Muscle of arm (tissue), 14 donors: ENCODE data around the gene KCNIP4. TPM values are rescaled to one million over a fixed set of nuclear protein-coding genes. Genes with fewer than 3 reads are reported as not detected.
A peak's percentile ranks its signal among the peaks of the same experiment; 100 is the strongest.
"Not testable (repeated sequence)": the region's sequence is repeated elsewhere in the genome, so short reads cannot be mapped to it uniquely, and the experiment has no call there.

Source experiments
- DNase-seq: peaks from one replicate; pipeline ENCODE4 v3.0.0-alpha.2; 2013
- long read RNA-seq, 11 donors: transcript quantifications; one replicate each; lab custom pipeline, GENCODE V29; 2026
- polyA plus RNA-seq, 12 donors: library from polyadenylated mRNA; unstranded; fragments of 120-200 nt; gene quantifications; one replicate each; pipeline ENCODE4 v1.2.1, GENCODE V29; 2013; ENCODE audit not compliant: insufficient read length in 12 of 12

The KCNIP4 gene
- polyA plus RNA-seq: 1 to 10 TPM in 10 of 12 donors, not detected in 2; 1.3 to 3.3 (median 2.2) TPM
- long read RNA-seq, donor 1, partial matches to known transcripts: 0 of 2 reads
- long read RNA-seq, donor 1, other reads (novel, unspliced or antisense): 0 of 2 reads
- long read RNA-seq, donor 2, partial matches to known transcripts: 0 of 2 reads
- long read RNA-seq, donor 2, other reads (novel, unspliced or antisense): 0 of 2 reads
- long read RNA-seq, donor 3, partial matches to known transcripts: 0 of 1 reads
- long read RNA-seq, donor 3, other reads (novel, unspliced or antisense): 0 of 1 reads
- long read RNA-seq, donor 4: 0 reads
- long read RNA-seq, donor 5: 0 reads
- long read RNA-seq, donor 6: 0 reads
- long read RNA-seq, donor 7: 0 reads
- long read RNA-seq, donor 8: 0 reads
- long read RNA-seq, donor 9: 0 reads
- long read RNA-seq, donor 10: 0 reads
- long read RNA-seq, donor 11: 0 reads

DNA sequence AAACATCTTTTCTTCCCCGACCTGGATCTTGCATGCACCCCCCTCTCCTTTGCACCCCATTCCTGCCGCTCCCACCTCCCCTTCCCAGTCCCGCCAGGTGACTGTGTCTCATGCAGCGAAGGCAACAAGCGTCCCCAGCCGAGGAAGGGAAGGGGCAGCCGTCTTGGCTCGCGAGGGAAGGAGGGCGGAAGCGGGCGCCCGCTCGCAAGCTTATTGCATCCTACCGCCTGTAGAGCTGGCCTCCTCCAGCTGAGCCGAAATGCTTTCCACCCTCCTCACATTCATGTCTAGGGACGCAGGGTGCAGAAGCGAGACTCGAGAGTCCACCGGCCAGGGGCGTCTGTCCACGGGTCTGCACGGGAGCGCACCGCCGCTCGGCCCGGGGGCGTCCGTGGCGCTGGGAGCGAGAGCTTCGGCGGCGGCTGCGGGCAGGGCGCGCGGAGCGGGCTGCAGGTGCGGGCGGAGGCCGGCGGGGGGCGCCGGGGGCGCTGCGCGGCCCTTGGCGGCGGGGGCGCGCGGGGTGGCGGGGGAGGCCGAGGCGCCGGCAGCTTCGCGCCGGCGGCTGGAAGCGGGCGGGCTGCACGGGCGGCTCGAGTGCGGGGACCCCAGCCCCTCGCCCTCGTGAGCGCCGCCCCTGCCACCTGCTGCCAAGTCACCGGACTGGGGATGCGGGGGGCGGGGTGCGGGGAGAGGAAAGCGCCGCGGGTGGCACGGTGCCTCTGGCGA is at the start of gene KCNIP4:
Gene KCNIP4, minus strand, starts transcription at position 426 of the 726 bp plus-strand sequence.
- no peak for DNase-seq

DNA sequence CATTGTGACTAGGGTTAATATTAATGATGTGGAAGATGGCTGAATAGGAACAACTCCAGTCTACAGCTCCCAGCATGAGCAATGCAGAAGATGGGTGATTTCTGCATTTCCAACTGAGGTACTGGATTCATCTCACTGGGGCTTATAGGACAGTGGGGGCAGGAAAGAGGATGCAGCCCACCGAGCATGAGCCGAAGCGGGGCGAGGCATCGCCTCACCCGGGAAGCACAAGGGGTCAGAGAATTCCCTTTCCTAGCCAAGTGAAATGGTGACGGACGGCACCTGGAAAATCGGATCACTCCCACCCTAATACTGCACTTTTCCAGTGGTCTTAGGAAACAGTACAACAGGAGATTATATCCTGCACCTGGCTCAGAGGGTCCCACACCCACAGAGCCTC is 48.0 kb upstream of the KCNIP4 start:
- DNase-seq: not testable (repeated sequence)

DNA sequence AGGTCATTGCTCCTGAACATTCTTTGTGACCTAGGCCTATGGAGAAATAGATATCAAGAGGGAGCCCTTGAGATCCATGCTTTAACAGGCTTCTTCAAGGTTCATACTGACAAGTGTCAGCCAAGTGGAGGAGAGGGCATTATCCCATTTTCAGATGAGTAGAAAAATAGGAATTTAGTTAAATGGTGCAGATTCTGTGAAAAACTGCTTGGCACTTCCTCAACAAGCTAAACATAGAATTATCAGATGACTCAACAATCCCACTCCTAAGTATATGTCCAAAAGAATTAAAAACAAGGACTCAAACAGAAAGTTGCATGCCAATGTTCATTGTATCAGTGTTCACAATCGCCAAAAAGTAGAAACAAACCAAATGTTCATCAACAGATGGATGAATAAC is 43.8 kb upstream of the KCNIP4 start:
- DNase-seq: peak; percentile 26

DNA sequence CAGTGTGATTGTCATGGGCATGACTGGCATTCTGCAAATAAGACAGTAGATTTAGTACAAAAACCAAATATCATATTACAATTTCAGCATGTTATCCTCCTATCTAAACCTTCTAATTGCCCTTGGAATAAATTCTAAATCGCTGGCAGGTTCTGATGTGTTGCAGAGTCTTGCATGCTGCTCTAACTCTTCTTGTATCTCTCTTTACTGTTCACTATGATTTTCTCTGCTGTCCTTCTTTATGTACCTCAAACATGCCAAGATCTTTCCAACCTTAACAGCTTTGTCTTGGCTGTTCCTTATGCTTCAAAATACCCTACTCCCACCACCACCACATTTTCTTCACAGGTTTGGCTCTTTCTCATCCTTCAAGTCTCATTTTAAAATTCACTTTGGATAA is 43.0 kb upstream of the KCNIP4 start:
- DNase-seq: no peak

DNA sequence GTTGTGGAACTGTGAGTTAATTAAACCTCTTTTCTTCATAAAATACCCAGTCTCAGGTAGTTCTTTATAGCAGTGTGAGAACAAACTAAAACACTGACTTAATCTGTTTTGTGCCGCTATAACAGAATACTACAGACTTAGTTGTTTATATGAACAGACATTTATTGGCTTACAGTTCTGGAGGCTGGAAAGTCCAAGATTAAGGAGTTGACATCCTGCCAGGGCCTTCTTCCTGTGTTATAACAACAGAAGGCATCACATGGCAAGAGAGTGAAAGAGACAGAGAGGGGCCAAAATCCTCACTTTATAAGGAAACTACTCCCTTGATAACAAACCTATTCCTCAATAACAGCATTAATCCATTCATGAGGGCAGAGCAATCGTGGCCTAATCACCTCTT is 42.5 kb upstream of the KCNIP4 start:
- DNase-seq: no peak

DNA sequence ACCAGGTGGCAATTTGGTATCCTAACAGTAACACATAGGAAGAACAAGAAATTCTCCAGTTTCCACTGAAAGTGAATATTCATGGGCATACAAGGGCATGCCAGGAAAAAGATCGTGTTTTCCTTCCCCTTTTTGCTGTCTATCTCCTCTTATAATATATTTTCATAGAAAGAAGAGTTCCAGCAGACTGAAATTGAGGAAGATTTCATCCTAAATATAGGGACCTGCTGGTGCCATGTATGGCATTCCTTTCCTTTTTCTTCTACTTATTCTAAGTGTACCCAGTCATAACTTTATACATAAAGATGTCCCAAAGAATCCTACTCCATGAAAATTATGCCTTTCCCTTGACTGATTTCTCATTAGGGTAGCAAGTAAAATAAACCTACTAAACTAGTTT is 40.8 kb upstream of the KCNIP4 start:
- no peak for DNase-seq

DNA sequence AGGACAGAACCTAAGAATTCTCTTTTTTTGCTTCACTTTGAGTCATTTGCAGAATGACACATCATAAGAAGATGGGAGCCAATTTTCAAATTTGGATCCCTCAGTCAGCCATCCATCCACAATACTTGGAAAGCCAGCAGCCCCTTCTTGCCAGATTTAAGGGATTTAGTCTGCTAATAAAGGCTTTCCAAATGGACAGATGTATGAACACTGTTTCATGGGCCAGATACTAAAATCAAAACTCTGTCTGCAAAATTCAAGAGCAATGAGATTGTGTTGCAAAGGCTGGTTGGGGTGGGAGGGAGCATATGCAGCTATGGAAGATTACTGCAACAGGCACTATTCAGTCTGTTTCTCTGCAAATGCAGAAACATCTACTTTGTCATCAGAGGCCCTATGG is 37.7 kb upstream of the KCNIP4 start:
- DNase-seq: peak; percentile 75

DNA sequence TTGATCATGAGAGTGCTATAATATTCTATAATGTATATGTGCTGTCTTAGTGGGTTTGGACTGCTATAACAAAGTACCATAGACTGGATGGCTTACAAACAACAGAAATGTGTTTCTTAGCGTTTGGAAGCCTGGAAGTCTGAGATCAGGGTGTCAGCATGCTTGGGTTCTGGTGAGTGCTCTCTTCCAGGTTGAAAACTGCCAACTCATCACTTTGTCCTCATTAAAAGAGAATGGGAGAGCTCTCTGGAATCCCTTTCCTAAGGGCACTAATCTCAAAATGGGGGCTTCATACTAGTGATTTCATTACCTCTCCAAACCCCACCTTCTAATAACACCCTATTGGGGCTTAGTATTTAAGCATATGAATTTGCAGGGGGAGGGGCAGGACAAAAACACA is 33.5 kb upstream of the KCNIP4 start:
- no peak for DNase-seq

DNA sequence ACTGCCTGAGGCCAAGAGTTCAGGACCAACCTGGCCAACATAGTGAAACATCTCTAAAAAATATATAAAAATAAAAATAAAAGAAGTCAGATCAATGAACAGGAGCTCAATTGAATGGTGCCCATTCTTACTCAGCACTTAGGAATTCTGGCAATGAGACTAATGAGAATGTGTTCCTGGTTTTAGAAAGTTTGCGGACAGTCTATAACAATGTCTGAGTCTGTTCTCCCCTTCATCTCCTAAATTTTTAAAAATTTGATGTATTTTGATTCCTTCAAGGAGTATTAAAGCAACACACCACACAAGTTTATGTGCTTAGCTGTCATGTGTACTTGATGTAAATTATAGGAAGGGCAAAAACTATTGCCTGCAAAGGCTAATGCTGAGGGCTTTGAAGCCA is 30.6 kb upstream of the KCNIP4 start:
- DNase-seq: no peak

DNA sequence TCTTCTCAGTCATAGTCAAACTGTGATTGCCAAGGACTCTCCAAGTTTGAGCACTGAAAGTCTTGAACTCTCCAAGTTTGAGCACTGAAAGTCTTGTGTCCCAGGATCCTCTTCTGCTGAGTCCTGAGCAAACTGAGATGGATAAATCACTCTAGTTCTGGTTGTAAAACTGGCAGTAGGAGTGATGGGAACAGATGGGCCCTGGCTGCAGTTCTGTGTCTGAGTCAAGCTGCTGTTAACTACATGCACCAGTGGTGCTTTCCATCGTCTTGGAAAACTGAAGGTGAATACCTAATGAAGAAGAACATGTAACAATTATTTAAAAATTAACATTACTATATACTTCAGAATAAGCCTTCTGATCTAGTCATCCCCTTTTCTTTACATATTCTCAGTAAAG is 27.6 kb upstream of the KCNIP4 start:
- no peak for DNase-seq

DNA sequence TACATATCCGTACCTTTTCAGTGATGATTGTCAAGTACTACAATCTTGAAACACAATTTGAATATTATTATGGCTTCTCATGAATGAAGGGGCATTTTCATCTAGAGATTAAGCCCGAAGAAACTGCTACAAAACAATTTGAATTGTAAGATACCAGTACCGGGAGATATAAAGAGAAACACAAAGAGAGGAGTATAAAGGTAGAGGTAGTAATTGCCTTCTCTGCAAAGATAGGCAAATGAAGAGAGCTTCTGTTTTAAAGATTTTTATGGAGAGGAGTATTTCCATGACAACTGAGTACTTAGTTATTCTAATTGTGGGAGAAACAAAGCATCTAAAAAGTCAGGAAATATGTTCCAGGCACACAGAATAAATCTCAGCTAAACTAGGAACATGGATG is 25.3 kb upstream of the KCNIP4 start:
- DNase-seq: no peak

DNA sequence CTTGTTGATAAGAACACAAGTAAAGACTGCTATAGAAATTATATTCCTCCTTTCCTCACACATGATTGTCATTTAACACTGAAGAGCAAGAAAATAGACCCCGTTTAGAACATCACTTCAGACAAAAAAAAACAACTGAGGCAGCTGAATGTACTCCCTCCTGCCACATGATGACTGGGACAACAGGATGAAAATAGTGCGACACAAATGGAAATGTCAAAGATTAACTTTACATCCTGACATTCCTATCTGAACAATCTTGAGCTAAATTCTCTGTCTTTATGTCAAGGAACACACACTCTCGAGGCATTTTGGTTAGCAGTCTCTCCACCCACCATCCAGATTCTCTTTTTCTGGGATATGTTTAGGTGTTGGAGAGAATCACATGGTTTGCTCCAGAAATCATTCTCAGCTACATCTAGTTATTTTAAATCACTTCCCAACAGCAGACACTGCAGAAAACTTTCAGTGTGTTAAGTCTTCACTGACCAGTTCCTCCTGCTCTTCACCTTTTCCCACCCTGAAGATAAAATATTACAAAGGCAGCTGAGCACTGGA is 16.3 kb upstream of the KCNIP4 start:
- DNase-seq: no peak

DNA sequence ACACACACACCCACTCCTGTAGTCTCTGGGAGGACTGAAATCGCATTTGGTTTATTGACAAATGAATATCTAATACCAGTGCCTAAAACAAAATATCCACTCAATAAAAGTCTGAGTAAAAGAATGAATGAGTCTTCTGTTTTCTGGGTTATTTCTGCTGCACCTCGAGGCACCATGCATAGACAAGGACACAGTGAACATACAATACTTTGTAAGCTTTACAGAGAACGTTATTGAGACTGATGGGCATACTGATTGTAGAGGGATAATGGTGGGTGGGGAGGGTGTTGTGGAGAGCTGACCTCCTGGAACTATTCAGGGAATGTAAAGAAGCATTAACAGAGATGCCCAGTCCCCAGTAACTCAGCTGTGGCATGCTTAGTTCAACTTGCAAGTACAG is 14.1 kb upstream of the KCNIP4 start:
- DNase-seq: no peak

DNA sequence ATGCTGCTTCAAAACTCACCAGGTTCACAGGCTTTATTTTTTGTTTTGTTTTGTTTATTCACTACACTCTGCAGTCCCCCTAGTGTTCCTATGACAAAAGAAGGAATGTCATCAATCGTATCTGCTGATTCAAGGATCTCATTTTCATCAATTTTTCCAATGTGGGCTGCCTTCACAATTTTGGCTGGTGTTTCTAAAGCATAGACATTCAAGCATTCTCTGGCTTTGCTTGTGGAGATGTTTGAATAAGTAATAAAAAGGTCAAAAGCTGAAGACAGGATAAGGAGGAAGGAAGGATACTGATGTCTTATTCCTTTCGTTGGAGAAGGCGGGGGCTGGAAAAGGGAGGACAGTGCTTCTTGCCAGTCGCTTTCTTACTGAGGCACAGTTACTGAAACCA is 12.2 kb upstream of the KCNIP4 start:
- DNase-seq: no peak

DNA sequence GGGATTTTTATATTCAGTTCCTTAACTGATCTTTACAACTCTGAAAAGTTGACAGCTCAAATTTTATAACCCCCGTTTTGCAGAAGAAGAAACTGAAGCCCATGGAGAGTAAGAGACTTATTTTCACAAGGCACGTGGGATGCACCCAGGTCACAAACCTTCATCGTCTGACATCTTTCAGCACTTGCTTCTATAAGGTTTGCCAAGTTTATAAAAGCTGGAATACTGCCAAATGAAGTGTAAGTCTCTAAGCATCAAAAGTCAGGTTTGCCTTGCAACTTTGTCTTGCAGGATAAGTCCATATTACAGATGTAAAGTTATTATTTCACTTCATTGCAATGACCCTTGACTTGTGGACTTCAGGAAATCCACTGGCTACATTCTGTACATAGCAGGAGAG is 6.3 kb upstream of the KCNIP4 start:
- no peak for DNase-seq

DNA sequence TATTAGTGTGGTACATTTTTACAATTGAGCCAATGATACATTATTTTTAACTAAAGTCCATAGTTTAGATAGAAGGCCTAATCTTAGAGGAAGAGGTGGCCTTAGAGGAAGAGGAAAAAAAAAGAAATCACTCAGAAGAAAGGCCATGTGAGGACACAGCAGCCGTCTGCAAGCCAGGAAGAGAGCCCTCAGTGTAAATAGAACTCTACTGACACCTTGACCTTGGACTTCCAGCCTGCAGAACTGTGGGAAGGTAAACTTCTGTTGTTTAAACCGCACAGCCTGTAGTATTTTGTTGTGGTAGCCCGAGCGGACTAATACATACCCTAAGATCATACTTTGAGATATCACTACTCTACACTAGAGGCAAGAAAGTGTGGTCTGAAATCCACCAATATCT is 5.1 kb upstream of the KCNIP4 start:
- DNase-seq: no peak

DNA sequence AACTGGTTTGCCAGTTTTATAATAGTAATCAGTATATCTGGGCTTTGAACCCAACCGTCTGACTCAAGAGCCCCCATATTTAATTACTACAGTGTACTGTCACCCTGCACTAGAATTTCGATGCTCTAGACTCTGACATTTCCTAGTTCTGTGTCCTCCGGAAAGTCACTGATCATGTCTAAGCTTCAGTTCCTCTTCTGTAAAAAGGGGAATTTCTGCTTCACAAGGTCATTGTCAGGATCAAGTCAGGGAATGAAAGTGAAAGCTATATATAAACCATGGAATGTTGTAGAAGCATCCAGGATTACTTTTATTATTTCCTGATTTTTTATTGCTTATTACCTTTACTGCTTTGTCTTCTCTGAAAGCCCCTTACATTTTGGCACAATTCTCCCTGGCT is 4.0 kb upstream of the KCNIP4 start:
- DNase-seq: no peak

DNA sequence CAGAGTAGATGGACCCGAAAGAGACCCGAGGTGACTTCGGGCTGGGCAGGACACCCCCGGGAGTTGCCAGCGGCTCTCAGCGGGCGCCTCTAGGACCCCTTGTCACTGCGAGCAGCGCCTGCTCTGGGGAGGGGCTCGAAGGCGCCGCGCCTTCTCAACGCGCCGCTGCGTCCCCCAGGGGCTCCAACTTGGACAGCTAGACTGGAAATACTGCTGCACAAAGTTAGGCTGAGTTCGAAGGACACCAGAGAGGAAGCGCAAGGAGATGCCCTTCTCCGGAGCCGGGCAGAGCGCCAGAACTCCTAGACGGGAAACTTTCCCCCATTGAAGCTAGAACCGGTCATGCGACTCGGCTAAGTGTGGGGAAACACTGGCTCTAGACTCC is 493 bp upstream of the KCNIP4 start:
- no peak for DNase-seq

DNA sequence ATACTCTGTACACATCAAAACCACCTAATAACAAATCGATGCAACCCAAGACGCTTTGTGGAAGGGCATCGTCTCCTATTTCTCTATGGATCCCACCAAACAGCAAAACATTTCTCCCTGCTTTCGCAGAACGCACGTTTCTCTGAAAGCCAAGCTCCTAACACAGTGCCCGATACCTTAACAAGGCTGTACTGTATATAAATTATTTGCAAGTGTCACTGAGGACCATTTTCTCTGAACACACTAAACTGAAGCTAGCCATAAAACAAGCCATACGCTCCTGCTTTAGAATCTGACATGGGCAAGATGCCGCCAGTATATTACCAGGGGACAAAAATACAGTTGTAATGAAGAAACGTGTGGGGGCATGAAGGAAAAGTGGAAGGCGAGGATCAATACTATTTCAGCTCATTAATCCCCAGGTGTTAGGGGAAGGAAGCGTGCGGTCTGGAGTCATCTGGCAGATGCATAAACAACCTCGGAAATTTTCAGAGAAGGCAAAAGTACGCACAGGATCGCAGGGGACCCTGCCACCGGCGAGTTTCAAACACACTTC is 703 bp downstream of the KCNIP4 start:
- DNase-seq: no peak

DNA sequence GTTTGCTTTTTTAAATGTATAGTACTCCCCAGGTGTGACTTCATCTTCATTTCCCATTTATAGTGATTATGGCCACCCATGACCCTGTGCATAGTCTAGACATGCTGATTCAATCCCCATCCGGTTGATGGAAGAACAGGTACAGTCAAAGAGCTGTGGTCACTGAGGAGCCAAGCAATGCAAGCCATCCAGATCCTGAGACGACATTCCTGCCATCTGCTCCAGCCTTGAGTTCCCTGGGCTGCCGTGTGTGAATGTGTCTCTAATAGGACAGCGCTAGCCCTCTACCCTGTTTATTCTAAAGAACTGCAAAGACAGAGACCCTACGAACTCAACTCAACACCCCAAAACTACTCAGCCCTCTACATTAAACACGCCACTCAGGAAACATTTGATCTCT is 1.7 kb downstream of the KCNIP4 start:
- no peak for DNase-seq

DNA sequence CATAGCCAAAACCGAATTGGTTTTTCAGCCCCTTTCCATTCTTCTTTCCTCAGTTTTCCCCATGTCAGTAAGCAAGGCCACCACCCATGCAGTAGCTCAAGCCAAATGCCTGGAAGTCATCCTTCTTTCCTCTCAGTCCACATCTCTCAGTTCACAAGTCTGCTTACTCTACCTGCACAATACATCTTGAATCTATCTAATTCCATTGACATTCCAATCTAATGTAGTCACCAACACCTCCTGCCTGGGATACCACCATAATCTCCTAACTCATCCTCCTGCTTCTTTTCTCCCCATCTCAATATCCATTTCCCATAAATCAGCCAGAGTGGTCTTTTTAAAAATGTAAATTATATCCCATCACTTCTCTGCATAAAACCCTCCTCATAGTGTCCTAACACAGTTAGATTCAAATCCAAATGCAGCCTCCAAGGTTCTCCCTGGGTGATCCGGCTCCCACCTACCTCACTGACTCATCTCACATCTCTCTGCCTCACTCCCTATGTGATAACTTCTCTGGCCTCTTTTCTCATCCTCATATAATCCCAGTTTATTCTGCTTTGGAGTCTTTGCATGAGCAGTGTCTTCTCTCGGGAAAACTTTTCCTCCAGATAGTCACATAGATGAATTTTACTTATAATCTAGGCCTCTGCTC is 26.9 kb downstream of the KCNIP4 start:
- no peak for DNase-seq

DNA sequence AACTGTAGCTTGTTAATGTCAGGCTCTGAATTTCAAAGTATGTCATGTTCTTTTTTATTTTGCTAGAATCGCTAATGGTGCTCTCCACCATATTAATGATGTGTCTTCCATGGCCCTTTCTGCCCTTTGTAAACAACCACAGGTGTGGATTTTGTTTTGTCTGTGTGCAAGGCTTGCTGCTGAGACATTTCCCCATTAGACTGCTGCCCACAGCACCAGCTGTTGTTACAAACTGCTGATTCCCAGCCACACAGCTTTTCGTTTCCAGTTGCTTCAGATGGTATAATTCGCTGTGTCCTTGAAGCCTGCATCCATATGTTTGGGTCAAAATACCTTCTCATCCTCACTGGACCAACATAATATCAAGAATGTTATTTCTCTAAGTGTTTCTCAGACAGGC is 32.8 kb downstream of the KCNIP4 start:
- DNase-seq: no peak
